H9 (cell line): ENCODE data around the gene CHMP1A. TPM values are rescaled to one million over a fixed set of nuclear protein-coding genes. Genes with fewer than 3 reads are reported as not detected.

Experiments
- DNase-seq: peaks from one replicate; pipeline ENCODE4 v3.0.0-alpha.2; 2017
- H2AFZ ChIP-seq: one replicate; pipeline ENCODE4 v1.6.1; 2013; ENCODE audit warnings: mild to moderate bottlenecking, low read length, control low read depth, moderate library complexity
- H2AK5ac ChIP-seq: 2 replicates; pipeline ENCODE4 v1.6.1; 2013; ENCODE audit warnings: low read length, control low read depth, mixed read lengths; ENCODE audit not compliant: insufficient read length
- H2BK120ac ChIP-seq: one replicate; pipeline ENCODE4 v1.6.1; 2013; ENCODE audit warnings: low read depth, mild to moderate bottlenecking, low read length, control low read depth, inconsistent platforms; ENCODE audit not compliant: poor library complexity, severe bottlenecking
- H2BK12ac ChIP-seq: 2 replicates; pipeline ENCODE4 v1.6.1; 2013; ENCODE audit warnings: low read length, control low read depth, mixed read lengths, low read depth; ENCODE audit not compliant: insufficient read length
- H2BK15ac ChIP-seq: 2 replicates; pipeline ENCODE4 v1.6.1; 2013; ENCODE audit warnings: low read depth, low read length, control low read depth
- H2BK20ac ChIP-seq: one replicate; pipeline ENCODE4 v1.6.1; 2013; ENCODE audit warnings: low read depth, mild to moderate bottlenecking, low read length, control low read depth, inconsistent platforms; ENCODE audit not compliant: poor library complexity, severe bottlenecking
- H2BK5ac ChIP-seq: 2 replicates; pipeline ENCODE4 v1.6.1; 2013; ENCODE audit warnings: low read length, control low read depth, mixed read lengths; ENCODE audit not compliant: insufficient read length
- H3K14ac ChIP-seq: 2 replicates; pipeline ENCODE4 v1.6.1; 2013; ENCODE audit warnings: low read length, control low read depth; ENCODE audit not compliant: insufficient read depth
- H3K18ac ChIP-seq: 2 replicates; pipeline ENCODE4 v1.6.1; 2013; ENCODE audit warnings: low read depth, mild to moderate bottlenecking, mixed read lengths, low read length, control low read depth; ENCODE audit not compliant: insufficient read length
- H3K23ac ChIP-seq: 2 replicates; pipeline ENCODE4 v1.6.1; 2013; ENCODE audit warnings: low read length, control low read depth, mixed read lengths, low read depth; ENCODE audit not compliant: insufficient read length
- H3K23me2 ChIP-seq: 2 replicates; pipeline ENCODE4 v1.6.1; 2013; ENCODE audit warnings: low read depth, mild to moderate bottlenecking, mixed read lengths, low read length, control low read depth; ENCODE audit not compliant: insufficient read length, poor library complexity, severe bottlenecking
- H3K27ac ChIP-seq: 2 replicates; pipeline ENCODE4 v1.5.1; 2013; ENCODE audit warnings: low read length, control low read depth, mixed read lengths, low read depth; ENCODE audit not compliant: insufficient read length
- H3K27me3 ChIP-seq: 2 replicates; pipeline ENCODE4 v1.6.1; 2013; ENCODE audit warnings: low read length, control low read depth, inconsistent platforms; ENCODE audit not compliant: insufficient read depth
- H3K4ac ChIP-seq: 2 replicates; pipeline ENCODE4 v1.6.1; 2013; ENCODE audit warnings: low read depth, mild to moderate bottlenecking, control low read depth, inconsistent platforms, low read length, moderate library complexity
- H3K4me1 ChIP-seq: 2 replicates; pipeline ENCODE4 v1.6.1; 2013; ENCODE audit warnings: low read length, control low read depth, inconsistent platforms; ENCODE audit not compliant: insufficient read depth
- H3K4me2 ChIP-seq: 2 replicates; pipeline ENCODE4 v1.6.1; 2013; ENCODE audit warnings: low read length, control low read depth, mixed read lengths; ENCODE audit not compliant: insufficient read length, insufficient read depth
- H3K56ac ChIP-seq: 2 replicates; pipeline ENCODE4 v1.6.1; 2013; ENCODE audit warnings: low read depth, mild to moderate bottlenecking, mixed read lengths, low read length, control low read depth; ENCODE audit not compliant: insufficient read length
- H3K79me1 ChIP-seq: 2 replicates; pipeline ENCODE4 v1.6.1; 2013; ENCODE audit warnings: low read depth, mild to moderate bottlenecking, moderate library complexity, low read length, control low read depth, inconsistent platforms; ENCODE audit not compliant: insufficient read depth, poor library complexity, severe bottlenecking
- H3K79me2 ChIP-seq: 2 replicates; pipeline ENCODE4 v1.6.1; 2013; ENCODE audit warnings: low read length, control low read depth, inconsistent platforms; ENCODE audit not compliant: insufficient read depth
- H3K9ac ChIP-seq: 2 replicates; pipeline ENCODE4 v1.6.1; 2013; ENCODE audit warnings: low read length, control low read depth, mixed read lengths; ENCODE audit not compliant: insufficient read length; ENCODE audit errors: extremely low read depth
- H3K9me3 ChIP-seq: one replicate; pipeline ENCODE4 v1.6.1; 2013; ENCODE audit warnings: low read depth, low read length, inconsistent platforms; ENCODE audit not compliant: control insufficient read depth
- H3T11ph ChIP-seq: one replicate; pipeline ENCODE4 v1.6.1; 2013; ENCODE audit warnings: mild to moderate bottlenecking, low read length, control low read depth, inconsistent platforms
- H4K20me1 ChIP-seq: one replicate; pipeline ENCODE4 v1.6.1; 2013; ENCODE audit not compliant: control insufficient read depth, insufficient read length, insufficient read depth
- H4K5ac ChIP-seq: 2 replicates; pipeline ENCODE4 v1.6.1; 2013; ENCODE audit warnings: low read depth, mild to moderate bottlenecking, mixed read lengths, low read length, control low read depth; ENCODE audit not compliant: insufficient read length
- H4K8ac ChIP-seq: replicated peaks from 2 replicates; pipeline ENCODE4 v1.6.1; 2013; ENCODE audit warnings: low read length, control low read depth, mixed read lengths, low read depth; ENCODE audit not compliant: insufficient read length
- H4K91ac ChIP-seq: 2 replicates; pipeline ENCODE4 v1.6.1; 2013; ENCODE audit warnings: low read depth, mild to moderate bottlenecking, moderate library complexity, mixed read lengths, low read length, control low read depth; ENCODE audit not compliant: insufficient read length
- H3K27ac Mint-ChIP-seq, 3 experiments: 2 replicates in 2 of 3; 3 replicates in 1 of 3; pipeline ENCODE4 v1.8.0; 2020 to 2021; ENCODE audit warnings: mixed read lengths in 3 of 3, mild to moderate bottlenecking in 1 of 3, moderate library complexity in 1 of 3
- H3K27me3 Mint-ChIP-seq: 2 replicates; pipeline ENCODE4 v1.8.0; 2021; ENCODE audit warnings: low read depth, mild to moderate bottlenecking, moderate library complexity, mixed read lengths
- H3K36me3 Mint-ChIP-seq, 3 experiments: 2 replicates in 2 of 3; 3 replicates in 1 of 3; pipeline ENCODE4 v1.8.0; 2020 to 2021; ENCODE audit warnings: low read depth in 3 of 3, mixed read lengths in 3 of 3; ENCODE audit not compliant: insufficient read depth in 1 of 3
- H3K4me1 Mint-ChIP-seq, 2 experiments: 2 replicates each; pipeline ENCODE4 v1.8.0; 2020; ENCODE audit warnings: mixed read lengths in 2 of 2
- H3K4me3 Mint-ChIP-seq, 2 experiments: 2 replicates in 1 of 2; 3 replicates in 1 of 2; pipeline ENCODE4 v1.8.0; 2020 to 2021; ENCODE audit warnings: mild to moderate bottlenecking in 2 of 2, mixed read lengths in 2 of 2, moderate library complexity in 1 of 2
- H3K9me3 Mint-ChIP-seq, 2 experiments: 2 replicates in 1 of 2; 3 replicates in 1 of 2; pipeline ENCODE4 v1.8.0; 2020; ENCODE audit warnings: mild to moderate bottlenecking in 2 of 2, mixed read lengths in 2 of 2, moderate library complexity in 1 of 2
- WGBS: extraction: QIAGEN DNeasy Blood & Tissue Kit; methylation state at CpG from one replicate; pipeline ENCODE4 v1.1.7; 2013; ENCODE audit warnings: missing lambda C conversion rate, low lambda C conversion rate, mixed read lengths; ENCODE audit not compliant: insufficient read length; ENCODE audit errors: extremely low coverage; 5-methylcytosine and 5-hydroxymethylcytosine counted together
- total RNA-seq: library from RNA; stranded (reverse); gene quantifications from 2 replicates; pipeline ENCODE4 v1.2.1, GENCODE V29; 2021
- TF ChIP-seq, protein P1 (sequence below): fragments of 200-600 bp; sonication (generic); conservative IDR thresholded peaks from 3 replicates; pipeline ENCODE4 v1.8.0; 2021; ENCODE audit warnings: antibody characterized with exemption, mild to moderate bottlenecking

The CHMP1A gene
- total RNA-seq, 1 experiment from 2014 or later = 89.6 TPM

DNA sequence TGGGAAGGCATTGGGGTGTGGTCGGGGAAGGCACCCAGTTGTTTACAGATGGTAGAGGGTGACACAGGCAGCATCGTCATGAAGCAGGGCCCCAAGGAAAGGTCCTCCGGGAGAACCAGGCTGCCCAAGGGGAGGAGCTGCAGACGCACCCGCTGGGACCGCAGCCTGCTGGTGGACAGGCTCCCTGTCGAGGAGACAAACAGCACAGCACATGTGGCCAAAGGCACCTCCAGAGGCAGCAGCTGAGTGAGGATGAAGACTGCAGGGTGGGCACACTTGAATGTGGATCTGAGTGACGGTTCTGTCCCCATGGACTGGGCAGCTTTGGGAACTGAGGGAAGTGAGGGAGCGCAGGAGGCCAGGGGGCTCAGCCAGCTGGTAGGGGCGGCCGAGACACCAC, 12.4 kb downstream of the CHMP1A start:
- H3K56ac ChIP-seq = no peak overlapping the region
- WGBS = no CpG with 5 or more reads among the region's 11 CpGs
- no peak overlapping the region for H3K9ac ChIP-seq
- H3K4me1 Mint-ChIP-seq = peaks cover 10 to 11% of the 10 kb centered on the region in 2 experiments
- peaks cover 7% of the 10 kb centered on the region for H3K27me3 Mint-ChIP-seq
- no peak overlapping the region for H2BK120ac ChIP-seq
- no peaks in the 10 kb centered on the region for H3K4me1 ChIP-seq
- H2BK5ac ChIP-seq = no peak overlapping the region
- H2BK15ac ChIP-seq = no peak overlapping the region
- H3K79me1 ChIP-seq = no peaks in the 10 kb centered on the region
- no peak overlapping the region for H3K27ac ChIP-seq
- H3K27me3 ChIP-seq = no peaks in the 10 kb centered on the region
- no peak for DNase-seq
- peaks cover 11 to 36% (median 35%) of the 10 kb centered on the region in 3 experiments; a peak in 6 of 7 replicates for H3K36me3 Mint-ChIP-seq
- no peak overlapping the region; a peak in 1 of 7 replicates for H3K27ac Mint-ChIP-seq
- no peaks in the 10 kb centered on the region for H3K79me2 ChIP-seq
- H4K91ac ChIP-seq = no peak overlapping the region
- no peak overlapping the region for H3K4me3 Mint-ChIP-seq
- no peak overlapping the region for H3T11ph ChIP-seq
- H3K23me2 ChIP-seq = no peaks in the 10 kb centered on the region
- no peak overlapping the region for H2AK5ac ChIP-seq
- H3K18ac ChIP-seq = no peak overlapping the region
- no peak overlapping the region for H3K23ac ChIP-seq
- no peak overlapping the region for H2BK12ac ChIP-seq
- H2BK20ac ChIP-seq = no peak overlapping the region
- H3K4ac ChIP-seq = no peak overlapping the region
- TF ChIP-seq, protein P1, sequence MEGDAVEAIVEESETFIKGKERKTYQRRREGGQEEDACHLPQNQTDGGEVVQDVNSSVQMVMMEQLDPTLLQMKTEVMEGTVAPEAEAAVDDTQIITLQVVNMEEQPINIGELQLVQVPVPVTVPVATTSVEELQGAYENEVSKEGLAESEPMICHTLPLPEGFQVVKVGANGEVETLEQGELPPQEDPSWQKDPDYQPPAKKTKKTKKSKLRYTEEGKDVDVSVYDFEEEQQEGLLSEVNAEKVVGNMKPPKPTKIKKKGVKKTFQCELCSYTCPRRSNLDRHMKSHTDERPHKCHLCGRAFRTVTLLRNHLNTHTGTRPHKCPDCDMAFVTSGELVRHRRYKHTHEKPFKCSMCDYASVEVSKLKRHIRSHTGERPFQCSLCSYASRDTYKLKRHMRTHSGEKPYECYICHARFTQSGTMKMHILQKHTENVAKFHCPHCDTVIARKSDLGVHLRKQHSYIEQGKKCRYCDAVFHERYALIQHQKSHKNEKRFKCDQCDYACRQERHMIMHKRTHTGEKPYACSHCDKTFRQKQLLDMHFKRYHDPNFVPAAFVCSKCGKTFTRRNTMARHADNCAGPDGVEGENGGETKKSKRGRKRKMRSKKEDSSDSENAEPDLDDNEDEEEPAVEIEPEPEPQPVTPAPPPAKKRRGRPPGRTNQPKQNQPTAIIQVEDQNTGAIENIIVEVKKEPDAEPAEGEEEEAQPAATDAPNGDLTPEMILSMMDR = no peak
- no peaks in the 10 kb centered on the region for H3K9me3 Mint-ChIP-seq
- no peak overlapping the region for H3K14ac ChIP-seq
- H4K8ac ChIP-seq = no peak overlapping the region
- H2AFZ ChIP-seq = no peak overlapping the region
- no peaks in the 10 kb centered on the region for H4K20me1 ChIP-seq
- H4K5ac ChIP-seq = no peak overlapping the region
- no peak overlapping the region for H3K4me2 ChIP-seq
- H3K9me3 ChIP-seq = no peaks in the 10 kb centered on the region
